Heart left ventricle (tissue), 13 donors: Measurements from ENCODE around the gene CNPY1.

Source experiments
- CTCF ChIP-seq, 12 donors: fragments of 200-600 bp; sonication (generic) in 4 of 12; IDR thresholded peaks; one replicate each; pipeline versions ENCODE4 v1.5.0 to v1.8.0; 2018 to 2022; ENCODE audit warnings: antibody characterized with exemption in 12 of 12, mild to moderate bottlenecking in 5 of 12
- POLR2A ChIP-seq, 2 donors: fragments of 450-650 bp; IDR thresholded peaks; one replicate each; pipeline ENCODE4 v1.6.1; 2017; ENCODE audit warnings: antibody characterized with exemption in 2 of 2, mild to moderate bottlenecking in 2 of 2, moderate library complexity in 2 of 2
- donor health status: ischemic (EF 13 %, LVEDD 7.1; RV severe dilation, severe dysfunction).
- donor health status: DM: no; HTN: yes; CAD: no.
- donor health status: DM: no; HTN: no; CAD: no.
- donor health status: ischemic (EF 25% LVEDD 6.9; RV normal size, moderate dysfunction).
- donor health status: ischemic (EF 25% LVEDD 5.7; RV mildly dilated, moderate dysfunction).
- donor health status: ischemic (EF 35%, LVEDD 5.7; RV mildly dilated, moderate dysfunction).
- donor health status: nonischemic (EF 11% LVEDD 7.7; RV severe dilation, severe dysfunction).
- donor health status: DM: yes; HTN: yes; CAD: no.
- donor health status: PGD.
- donor health status: ischemic (EF 29% LVEDD 5.4; RV normal size, mild dysfunction).
- donor health status: nonischemic (EF 23%, LVEDD 6.1; RV moderate dilation, normal function).

GRCh38 chr7:155489158-155489840 is 57.1 kb downstream of the CNPY1 start:
- no peak for TF ChIP-seq CTCF (IDR thresholded peaks at IDR 0.05)
- no peak for TF ChIP-seq POLR2A (IDR thresholded peaks at IDR 0.05)
